Coronary artery (tissue), 2 donors: ENCODE data around the gene MMP11.

Experiments used
- DNase-seq: peaks from one replicate; pipeline ENCODE4 v3.0.0-alpha.2; 2017; ENCODE audit warnings: low spot score
- H3K27ac ChIP-seq, 2 donors: fragments of 200-600 bp; sonication (generic); one replicate each; pipeline ENCODE4 v1.5.1; 2016 to 2019
- H3K4me3 ChIP-seq: fragments of 200-600 bp; sonication (generic); 2 replicates; pipeline ENCODE4 v1.5.1; 2016; ENCODE audit warnings: mild to moderate bottlenecking, moderate library complexity
- CTCF ChIP-seq: fragments of 200-600 bp; sonication (generic); IDR thresholded peaks from one replicate; pipeline ENCODE4 v1.5.1; 2019; ENCODE audit warnings: antibody characterized with exemption

MMP11 gene

GRCh38 chr22:23767673-23768548, 4.7 kb upstream of the MMP11 start, which contains the start of gene CHCHD10:
Gene CHCHD10, minus strand, starts transcription at chr22:23767972. Its CDS starts 98 bp downstream, at chr22:23767874.
- peak; percentile 87 for DNase-seq
- TF ChIP-seq CTCF: peak; percentile 90
- Histone ChIP-seq H3K4me3 (peak within 1 kb of the TSS; percentile 78), H3K27ac (peak within 1 kb of the TSS; percentile 74 to 83)

- no peak for TF ChIP-seq CTCF
- no peak for DNase-seq
- H3K4me3 ChIP-seq: no peak overlapping the region
- H3K27ac ChIP-seq: no peak overlapping the region
These were observed 3.2 kb upstream of the MMP11 start for GRCh38 chr22:23769321-23769965.

GRCh38 chr22:23772315-23772648, 367 bp upstream of the MMP11 start:
- Histone ChIP-seq H3K4me3 (peak overlapping the region; percentile 65), H3K27ac (peak overlapping the region in 1 of 2 donors; percentile 5)
- DNase-seq: no peak
- TF ChIP-seq CTCF: no peak

GRCh38 chr22:23773483-23774113, 949 bp downstream of the MMP11 start:
- Histone ChIP-seq H3K27ac (no peak overlapping the region), H3K4me3 (peak overlapping the region; percentile 65)
- no peak for DNase-seq
- TF ChIP-seq CTCF: no peak

GRCh38 chr22:23774114-23774921, 1.7 kb downstream of the MMP11 start:
- no peak for DNase-seq
- H3K27ac ChIP-seq: peak overlapping the region in 1 of 2 donors; percentile 12

More at GRCh38 chr22:23774114-23774921, 1.7 kb downstream of the MMP11 start:
- TF ChIP-seq CTCF: no peak
- no peak overlapping the region for H3K4me3 ChIP-seq
